Stimulated activated memory B cell treated with anti-CD40 and anti-IgM and Interleukin-4, amounts not matched to agents 10 μg/mL and 1 μg/mL and 100 μg/mL, for 72 hours (primary cell): ENCODE results near the gene MEP1A.
"Not testable (repeated sequence)": the region's sequence is repeated elsewhere in the genome, so short reads cannot be mapped to it uniquely, and the experiment has no call there.

Experiments
- ATAC-seq: fragments of 150-1000 bp; cut with Tn5 transposase; 2 replicates; pipeline ENCODE4 v1.10.0; 2021
- H3K27ac Mint-ChIP-seq: one replicate; pipeline ENCODE4 v1.8.0; 2022; ENCODE audit warnings: mild to moderate bottlenecking, mixed read lengths
- H3K27me3 Mint-ChIP-seq: one replicate; pipeline ENCODE4 v1.8.0; 2022; ENCODE audit warnings: mixed read lengths
- H3K36me3 Mint-ChIP-seq: one replicate; pipeline ENCODE4 v1.8.0; 2022; ENCODE audit warnings: mixed read lengths
- H3K4me1 Mint-ChIP-seq: one replicate; pipeline ENCODE4 v1.8.0; 2022; ENCODE audit warnings: mixed read lengths
- H3K4me3 Mint-ChIP-seq: one replicate; pipeline ENCODE4 v1.8.0; 2022; ENCODE audit warnings: mild to moderate bottlenecking, moderate library complexity, mixed read lengths
- H3K9me3 Mint-ChIP-seq: one replicate; pipeline ENCODE4 v1.8.0; 2022; ENCODE audit warnings: mixed read lengths

MEP1A gene

GRCh38 chr6:46842252-46842846, 49.2 kb downstream of the MEP1A start:
- not testable (repeated sequence) for H3K4me1 Mint-ChIP-seq, H3K27me3 Mint-ChIP-seq, H3K36me3 Mint-ChIP-seq, H3K27ac Mint-ChIP-seq, H3K4me3 Mint-ChIP-seq, ATAC-seq
- peaks cover 12% of the 10 kb centered on the region for H3K9me3 Mint-ChIP-seq

GRCh38 chr6:46845126-46845525, 51.9 kb downstream of the MEP1A start:
- Mint-ChIP-seq H3K36me3 (no peaks in the 10 kb centered on the region), H3K27me3 (peaks cover 15% of the 10 kb centered on the region), H3K27ac (no peak overlapping the region), H3K9me3 (peaks cover 12% of the 10 kb centered on the region), H3K4me3 (no peak overlapping the region), H3K4me1 (peaks cover 7% of the 10 kb centered on the region)
- ATAC-seq, result no peak

DNA sequence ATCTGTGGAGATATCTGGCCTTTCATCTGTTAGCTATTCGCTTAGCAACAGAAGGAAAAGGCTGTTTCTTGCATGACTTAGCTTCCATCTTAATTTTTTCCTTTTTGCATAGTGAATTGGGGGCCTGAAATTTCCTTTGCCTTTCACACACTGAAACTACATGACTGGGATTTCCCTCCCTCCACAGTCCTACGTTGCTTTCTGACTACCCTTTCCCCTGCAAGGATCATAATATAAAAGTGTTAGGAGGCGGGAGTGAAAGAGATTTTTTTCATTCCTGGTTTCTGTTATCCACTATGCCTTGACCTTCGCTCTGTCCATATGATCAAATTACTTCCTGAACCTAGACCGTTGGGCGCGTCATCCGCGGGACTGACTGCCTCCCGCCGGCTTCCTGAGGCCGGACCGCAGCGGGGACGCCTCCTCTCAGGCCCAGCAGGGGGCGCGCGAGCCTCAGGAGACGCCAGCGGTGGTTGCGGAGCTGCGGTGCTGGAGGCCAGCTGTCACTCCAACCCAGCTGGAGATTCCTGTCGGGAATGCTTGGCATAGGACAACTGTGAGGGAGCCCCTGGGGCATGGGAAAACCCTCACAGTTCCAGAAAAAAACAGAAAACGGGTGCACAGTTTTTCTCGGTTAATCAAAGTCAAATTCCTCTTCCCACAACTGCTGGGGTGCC, 55.6 kb downstream of the MEP1A start:
- Mint-ChIP-seq H3K9me3 (peaks cover 3% of the 10 kb centered on the region), H3K36me3 (no peaks in the 10 kb centered on the region), H3K4me1 (peaks cover 14% of the 10 kb centered on the region), H3K4me3 (peak overlapping the region; percentile 40), H3K27ac (no peak overlapping the region), H3K27me3 (peaks cover 17% of the 10 kb centered on the region)
- ATAC-seq, result peak; percentile 70

DNA sequence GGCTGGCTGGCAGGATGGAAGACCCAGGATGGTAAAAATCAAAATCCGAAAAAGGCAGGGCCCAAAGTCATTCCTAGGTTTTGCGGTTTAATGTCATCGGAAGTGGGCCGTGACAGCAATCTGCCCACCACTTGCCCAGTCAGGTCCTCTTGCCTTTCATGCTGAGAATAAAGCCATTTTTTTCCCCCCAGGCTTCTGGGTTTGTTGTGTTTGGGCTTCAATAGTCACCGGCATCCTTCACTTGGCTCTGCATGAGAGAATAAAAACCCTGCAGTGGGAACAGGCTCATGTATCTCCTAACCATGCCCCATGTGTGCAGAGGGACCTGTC, 56.1 kb downstream of the MEP1A start:
- Mint-ChIP-seq H3K9me3 (no peaks in the 10 kb centered on the region), H3K27me3 (peaks cover 22% of the 10 kb centered on the region), H3K36me3 (no peaks in the 10 kb centered on the region), H3K27ac (no peak overlapping the region), H3K4me1 (peaks cover 14% of the 10 kb centered on the region), H3K4me3 (no peak overlapping the region)
- no peak for ATAC-seq

DNA sequence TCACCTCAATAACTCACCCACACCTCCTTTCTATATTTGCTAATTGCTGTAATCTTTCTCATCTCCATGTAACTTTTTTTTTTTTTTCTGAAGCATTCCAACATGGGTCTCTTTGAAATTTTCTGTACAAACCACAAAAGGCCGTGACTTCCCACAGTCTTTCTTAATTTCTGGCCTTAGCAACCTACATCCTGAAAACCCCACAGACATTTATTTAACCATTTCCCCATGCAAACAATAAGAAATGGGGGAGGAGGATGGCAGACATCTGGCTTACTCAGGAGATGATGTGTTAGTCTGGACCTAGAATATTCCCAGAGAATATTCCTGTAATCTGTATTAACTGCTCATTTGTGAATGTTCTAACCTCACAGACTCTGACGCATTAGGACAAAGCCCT, 57.6 kb downstream of the MEP1A start:
- Mint-ChIP-seq H3K27me3 (peaks cover 27% of the 10 kb centered on the region), H3K36me3 (no peaks in the 10 kb centered on the region), H3K4me3 (no peak overlapping the region), H3K4me1 (peaks cover 14% of the 10 kb centered on the region), H3K9me3 (no peaks in the 10 kb centered on the region), H3K27ac (no peak overlapping the region)
- no peak for ATAC-seq

- H3K27me3 Mint-ChIP-seq, result peaks cover 27% of the 10 kb centered on the region
Observed at GRCh38 chr6:46851576-46851975, 58.4 kb downstream of the MEP1A start.

GRCh38 chr6:46855966-46856365, 62.8 kb downstream of the MEP1A start:
- H3K4me1 Mint-ChIP-seq, H3K9me3 Mint-ChIP-seq, ATAC-seq, H3K4me3 Mint-ChIP-seq, H3K36me3 Mint-ChIP-seq, H3K27ac Mint-ChIP-seq: not testable (repeated sequence)
- H3K27me3 Mint-ChIP-seq, result peaks cover 12% of the 10 kb centered on the region

More at GRCh38 chr6:46851576-46851975, 58.4 kb downstream of the MEP1A start:
- not testable (repeated sequence) for ATAC-seq, H3K4me3 Mint-ChIP-seq, H3K36me3 Mint-ChIP-seq, H3K27ac Mint-ChIP-seq, H3K9me3 Mint-ChIP-seq
- H3K4me1 Mint-ChIP-seq, result peaks cover 14% of the 10 kb centered on the region

DNA sequence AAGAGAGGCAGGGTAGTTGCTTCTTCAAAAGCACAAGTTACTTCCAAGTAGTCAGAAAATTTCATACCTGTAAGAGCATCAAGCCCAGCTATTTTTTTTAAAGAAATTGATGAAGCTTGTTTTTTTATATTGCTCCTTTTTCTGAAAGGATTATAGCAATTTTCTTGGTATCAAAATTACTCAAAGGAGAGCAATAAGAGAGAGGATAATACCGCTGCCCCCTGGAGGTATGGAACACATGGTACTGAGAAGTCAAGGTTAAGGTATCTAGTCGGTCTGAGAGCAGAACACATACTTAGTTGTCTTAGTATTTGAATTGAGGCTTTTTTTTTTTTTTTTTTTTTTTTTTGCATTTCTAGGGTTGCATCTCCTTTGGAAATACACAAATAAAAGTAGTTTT, 69.2 kb downstream of the MEP1A start:
- Mint-ChIP-seq H3K4me3 (no peak overlapping the region), H3K4me1 (no peaks in the 10 kb centered on the region), H3K36me3 (no peaks in the 10 kb centered on the region), H3K27ac (no peak overlapping the region), H3K9me3 (no peaks in the 10 kb centered on the region), H3K27me3 (no peaks in the 10 kb centered on the region)
- ATAC-seq, result no peak

- Mint-ChIP-seq H3K9me3 (no peaks in the 10 kb centered on the region), H3K27me3 (no peaks in the 10 kb centered on the region)
Observed at GRCh38 chr6:46863791-46864190, 70.6 kb downstream of the MEP1A start.

DNA sequence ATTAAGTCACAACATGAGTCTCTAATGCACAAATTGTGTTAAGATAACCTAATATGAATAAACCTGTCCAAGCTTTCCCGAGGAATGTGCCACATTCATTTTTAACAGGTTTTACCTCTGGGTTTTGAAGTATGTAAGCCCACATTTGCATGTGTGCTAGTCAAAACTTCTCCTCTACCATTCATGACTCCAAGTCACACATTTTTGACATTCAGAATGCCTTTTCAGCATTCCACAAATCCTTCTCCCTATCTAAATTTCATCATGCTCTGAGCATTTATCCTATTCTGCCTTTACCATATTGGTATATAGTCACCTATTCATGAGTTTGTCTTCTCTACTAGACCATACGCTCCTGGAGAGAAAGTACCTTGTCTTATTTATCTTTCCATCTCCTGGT, 72.0 kb downstream of the MEP1A start:
- H3K27me3 Mint-ChIP-seq, result no peaks in the 10 kb centered on the region
- no peaks in the 10 kb centered on the region for H3K36me3 Mint-ChIP-seq
- no peak overlapping the region for H3K4me3 Mint-ChIP-seq
- H3K27ac Mint-ChIP-seq, result no peak overlapping the region
- H3K9me3 Mint-ChIP-seq, result no peaks in the 10 kb centered on the region
- H3K4me1 Mint-ChIP-seq, result no peaks in the 10 kb centered on the region
- ATAC-seq, result no peak

More at GRCh38 chr6:46863791-46864190, 70.6 kb downstream of the MEP1A start:
- Mint-ChIP-seq H3K4me3 (no peak overlapping the region), H3K27ac (no peak overlapping the region), H3K4me1 (no peaks in the 10 kb centered on the region), H3K36me3 (no peaks in the 10 kb centered on the region)
- no peak for ATAC-seq

DNA sequence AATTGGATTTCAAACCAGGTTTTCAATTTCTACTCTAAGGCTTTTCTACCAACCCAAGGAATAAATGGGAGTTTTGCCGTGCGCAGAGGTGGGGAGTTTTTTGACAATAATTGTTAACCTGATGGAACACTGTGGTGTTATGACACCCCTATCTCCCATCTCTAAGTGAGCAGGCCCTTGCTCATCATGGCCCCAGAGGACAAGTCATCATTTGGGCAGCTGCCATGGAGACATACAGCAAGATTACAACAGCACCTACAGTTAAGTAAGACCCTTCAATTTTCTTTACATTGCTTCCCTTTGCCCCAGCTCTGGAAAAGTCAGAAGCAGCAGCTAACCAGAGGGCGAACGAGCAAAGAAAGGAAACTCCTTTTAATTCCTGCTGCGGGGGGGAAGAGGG, 74.2 kb downstream of the MEP1A start:
- no peak overlapping the region for H3K27ac Mint-ChIP-seq
- H3K4me1 Mint-ChIP-seq, result no peaks in the 10 kb centered on the region
- no peaks in the 10 kb centered on the region for H3K27me3 Mint-ChIP-seq
- H3K4me3 Mint-ChIP-seq, result no peak overlapping the region
- H3K36me3 Mint-ChIP-seq, result no peaks in the 10 kb centered on the region
- no peaks in the 10 kb centered on the region for H3K9me3 Mint-ChIP-seq
- ATAC-seq, result no peak

DNA sequence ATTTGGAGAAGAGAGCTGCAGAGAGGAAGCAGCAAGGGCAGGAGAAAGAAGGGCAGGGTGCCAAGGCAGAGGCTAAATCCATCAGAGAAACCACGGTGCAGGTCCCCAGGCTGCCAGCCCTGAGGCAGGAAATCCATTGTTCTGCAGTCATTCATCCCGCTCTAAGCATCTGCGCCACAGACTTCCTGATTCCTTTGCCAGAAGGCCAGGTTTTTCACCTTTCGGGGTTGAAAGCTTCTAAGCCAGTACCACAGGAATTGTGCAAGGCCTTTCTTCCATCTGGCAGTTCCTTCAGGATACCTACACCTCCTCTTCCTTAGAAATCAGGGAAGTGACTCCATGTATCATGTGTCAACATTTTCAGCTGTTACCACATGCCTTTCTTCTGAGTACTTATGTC, 82.9 kb downstream of the MEP1A start:
- Mint-ChIP-seq H3K4me3 (no peak overlapping the region), H3K4me1 (no peaks in the 10 kb centered on the region), H3K36me3 (no peaks in the 10 kb centered on the region), H3K9me3 (no peaks in the 10 kb centered on the region), H3K27ac (no peak overlapping the region), H3K27me3 (peaks cover 9% of the 10 kb centered on the region)
- ATAC-seq, result no peak

DNA sequence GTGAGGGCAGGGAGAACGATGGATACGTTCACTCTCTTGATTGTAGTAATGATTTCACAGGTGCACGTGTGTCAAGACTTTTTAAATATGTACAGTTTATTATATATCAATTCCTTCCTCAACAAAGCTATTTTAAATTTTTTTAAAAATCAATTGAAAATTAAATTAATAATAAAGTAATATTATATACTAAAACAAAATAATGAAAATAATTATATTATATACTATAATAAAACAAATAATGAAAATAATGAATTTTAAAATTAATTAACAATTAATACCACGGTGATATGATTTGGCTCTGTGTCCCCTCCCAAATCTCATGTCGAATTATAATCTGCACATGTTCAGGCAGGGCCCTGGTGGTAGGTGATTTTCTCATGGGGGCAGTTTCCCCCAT, 85.8 kb downstream of the MEP1A start:
- H3K27me3 Mint-ChIP-seq, result peaks cover 9% of the 10 kb centered on the region
- H3K9me3 Mint-ChIP-seq, result no peaks in the 10 kb centered on the region
- H3K4me1 Mint-ChIP-seq, result no peaks in the 10 kb centered on the region
- no peak overlapping the region for H3K27ac Mint-ChIP-seq
- no peaks in the 10 kb centered on the region for H3K36me3 Mint-ChIP-seq
- no peak for ATAC-seq
- no peak overlapping the region for H3K4me3 Mint-ChIP-seq

- Mint-ChIP-seq H3K9me3 (no peaks in the 10 kb centered on the region), H3K27ac (no peak overlapping the region), H3K4me1 (no peaks in the 10 kb centered on the region), H3K4me3 (no peak overlapping the region), H3K36me3 (no peaks in the 10 kb centered on the region), H3K27me3 (no peaks in the 10 kb centered on the region)
- no peak for ATAC-seq
Observed at GRCh38 chr6:46882645-46883044, 89.5 kb downstream of the MEP1A start.

- Mint-ChIP-seq H3K4me1 (no peaks in the 10 kb centered on the region), H3K9me3 (no peaks in the 10 kb centered on the region), H3K27ac (no peak overlapping the region), H3K4me3 (no peak overlapping the region), H3K27me3 (no peaks in the 10 kb centered on the region), H3K36me3 (no peaks in the 10 kb centered on the region)
- no peak for ATAC-seq
Observed at GRCh38 chr6:46888031-46888430, 94.8 kb downstream of the MEP1A start.

DNA sequence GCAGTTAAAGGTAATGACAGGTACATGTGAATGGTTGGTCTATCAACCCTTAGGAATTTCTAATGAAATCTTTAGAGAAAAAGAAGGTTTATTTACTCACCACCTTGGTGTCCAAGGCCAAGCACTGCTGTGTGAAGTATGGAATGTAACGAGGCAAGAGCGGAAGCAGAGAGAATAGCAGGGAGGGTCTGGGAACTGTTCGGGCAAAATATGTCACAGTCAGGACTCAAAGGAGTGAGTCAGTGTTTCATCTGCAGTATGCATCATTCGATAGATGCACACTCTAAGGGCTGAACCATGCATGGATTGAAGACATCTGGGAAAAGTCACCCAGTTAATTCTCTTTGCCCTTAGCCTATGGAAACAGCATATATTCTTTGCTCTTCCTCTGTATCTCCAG, 95.4 kb downstream of the MEP1A start:
- Mint-ChIP-seq H3K36me3 (no peaks in the 10 kb centered on the region), H3K27ac (no peak overlapping the region), H3K4me1 (no peaks in the 10 kb centered on the region), H3K9me3 (no peaks in the 10 kb centered on the region), H3K4me3 (no peak overlapping the region), H3K27me3 (no peaks in the 10 kb centered on the region)
- no peak for ATAC-seq
